ENCODE data around the gene TGFBRAP1.

GRCh38 chr2:105249891-105250290 is 79.6 kb downstream of the TGFBRAP1 start:
- TF ChIP-seq, protein P1, sequence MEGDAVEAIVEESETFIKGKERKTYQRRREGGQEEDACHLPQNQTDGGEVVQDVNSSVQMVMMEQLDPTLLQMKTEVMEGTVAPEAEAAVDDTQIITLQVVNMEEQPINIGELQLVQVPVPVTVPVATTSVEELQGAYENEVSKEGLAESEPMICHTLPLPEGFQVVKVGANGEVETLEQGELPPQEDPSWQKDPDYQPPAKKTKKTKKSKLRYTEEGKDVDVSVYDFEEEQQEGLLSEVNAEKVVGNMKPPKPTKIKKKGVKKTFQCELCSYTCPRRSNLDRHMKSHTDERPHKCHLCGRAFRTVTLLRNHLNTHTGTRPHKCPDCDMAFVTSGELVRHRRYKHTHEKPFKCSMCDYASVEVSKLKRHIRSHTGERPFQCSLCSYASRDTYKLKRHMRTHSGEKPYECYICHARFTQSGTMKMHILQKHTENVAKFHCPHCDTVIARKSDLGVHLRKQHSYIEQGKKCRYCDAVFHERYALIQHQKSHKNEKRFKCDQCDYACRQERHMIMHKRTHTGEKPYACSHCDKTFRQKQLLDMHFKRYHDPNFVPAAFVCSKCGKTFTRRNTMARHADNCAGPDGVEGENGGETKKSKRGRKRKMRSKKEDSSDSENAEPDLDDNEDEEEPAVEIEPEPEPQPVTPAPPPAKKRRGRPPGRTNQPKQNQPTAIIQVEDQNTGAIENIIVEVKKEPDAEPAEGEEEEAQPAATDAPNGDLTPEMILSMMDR (conservative IDR thresholded peaks at IDR 0.05): no peak
- no peak for TF ChIP-seq EZH2 (IDR thresholded peaks at IDR 0.05; ENCODE audit: low read depth)

All from PC-9 (cell line).